HCT116 (cell line): ENCODE results near the gene TIGD2.

Experiments used
- ATF3 ChIP-seq: IDR thresholded peaks from 2 replicates; pipeline ENCODE4 v1.6.1; 2012
- EGR1 ChIP-seq: IDR thresholded peaks from 2 replicates; pipeline ENCODE4 v1.6.1; 2012; ENCODE audit warnings: low read depth
- EZH2 ChIP-seq: fragments of 200-600 bp; sonication (generic); IDR thresholded peaks from 2 replicates; pipeline ENCODE4 v1.6.1; 2017; ENCODE audit warnings: antibody characterized with exemption, mixed run types
- EZH2phosphoT487 ChIP-seq: fragments of 200-600 bp; IDR thresholded peaks from 2 replicates; pipeline ENCODE4 v1.6.1; 2018; ENCODE audit warnings: antibody characterized with exemption, borderline replicate concordance
- POLR2A ChIP-seq: IDR thresholded peaks from 2 replicates; pipeline ENCODE4 v1.7.0; 2011; ENCODE audit warnings: borderline replicate concordance; ENCODE audit not compliant: insufficient read depth, insufficient read length; ENCODE audit errors: extremely low read depth
- POLR2AphosphoS5 ChIP-seq: IDR thresholded peaks from 2 replicates; pipeline ENCODE4 v1.6.1; 2011; ENCODE audit warnings: mild to moderate bottlenecking, low read depth, low read length, moderate library complexity
- RAD21 ChIP-seq: IDR thresholded peaks from 2 replicates; pipeline ENCODE4 v1.6.1; 2012; ENCODE audit warnings: low read depth, mild to moderate bottlenecking
- SIN3A ChIP-seq: IDR thresholded peaks from 2 replicates; pipeline ENCODE4 v1.6.1; 2012; ENCODE audit warnings: low read depth
- SRF ChIP-seq: IDR thresholded peaks from 2 replicates; pipeline ENCODE4 v1.6.1; 2012; ENCODE audit warnings: low read depth
- TCF7L2 ChIP-seq: IDR thresholded peaks from 2 replicates; pipeline ENCODE4 v1.7.0; 2011; ENCODE audit warnings: borderline replicate concordance, inconsistent platforms; ENCODE audit not compliant: insufficient read depth, insufficient read length; ENCODE audit errors: extremely low read depth
- ZBTB33 ChIP-seq: IDR thresholded peaks from 2 replicates; pipeline ENCODE4 v1.6.1; 2011; ENCODE audit warnings: mild to moderate bottlenecking, low read length, moderate library complexity; ENCODE audit not compliant: insufficient replicate concordance; ENCODE audit errors: extremely low read depth
- ZFX ChIP-seq: fragments of 450-650 bp; IDR thresholded peaks from 2 replicates; pipeline ENCODE4 v1.6.1; 2017
- TF ChIP-seq, protein P1 (sequence below), 3 experiments: fragments of 200-600 bp in 1 of 3; sonication (generic) in 1 of 3; IDR thresholded peaks in 2 of 3; conservative IDR thresholded peaks in 1 of 3; 2 replicates each; pipeline ENCODE4 v1.5.1; 2012 to 2017; ENCODE audit warnings: low read depth in 2 of 3, low read length in 2 of 3, antibody characterized with exemption in 1 of 3, borderline replicate concordance in 1 of 3, control low read depth in 1 of 3, mild to moderate bottlenecking in 1 of 3, mixed read lengths in 1 of 3, mixed run types in 1 of 3, moderate library complexity in 1 of 3; ENCODE audit not compliant: insufficient read depth in 1 of 3

GRCh38 chr4:89117115-89117514, 5.8 kb downstream of the TIGD2 start:
- TF ChIP-seq POLR2A, result no peak
- TF ChIP-seq ZBTB33, result no peak
- no peak for TF ChIP-seq SRF
- TF ChIP-seq EZH2phosphoT487, result no peak
- no peak for TF ChIP-seq EZH2
- no peak for TF ChIP-seq RAD21
- TF ChIP-seq, protein P1, sequence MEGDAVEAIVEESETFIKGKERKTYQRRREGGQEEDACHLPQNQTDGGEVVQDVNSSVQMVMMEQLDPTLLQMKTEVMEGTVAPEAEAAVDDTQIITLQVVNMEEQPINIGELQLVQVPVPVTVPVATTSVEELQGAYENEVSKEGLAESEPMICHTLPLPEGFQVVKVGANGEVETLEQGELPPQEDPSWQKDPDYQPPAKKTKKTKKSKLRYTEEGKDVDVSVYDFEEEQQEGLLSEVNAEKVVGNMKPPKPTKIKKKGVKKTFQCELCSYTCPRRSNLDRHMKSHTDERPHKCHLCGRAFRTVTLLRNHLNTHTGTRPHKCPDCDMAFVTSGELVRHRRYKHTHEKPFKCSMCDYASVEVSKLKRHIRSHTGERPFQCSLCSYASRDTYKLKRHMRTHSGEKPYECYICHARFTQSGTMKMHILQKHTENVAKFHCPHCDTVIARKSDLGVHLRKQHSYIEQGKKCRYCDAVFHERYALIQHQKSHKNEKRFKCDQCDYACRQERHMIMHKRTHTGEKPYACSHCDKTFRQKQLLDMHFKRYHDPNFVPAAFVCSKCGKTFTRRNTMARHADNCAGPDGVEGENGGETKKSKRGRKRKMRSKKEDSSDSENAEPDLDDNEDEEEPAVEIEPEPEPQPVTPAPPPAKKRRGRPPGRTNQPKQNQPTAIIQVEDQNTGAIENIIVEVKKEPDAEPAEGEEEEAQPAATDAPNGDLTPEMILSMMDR (IDR thresholded peaks at IDR 0.05 in 2 of 3, conservative IDR thresholded peaks at IDR 0.05 in 1 of 3; ENCODE audit: borderline replicate concordance in 1 of 3, insufficient read depth in 1 of 3, low read depth in 2 of 3, low read length in 2 of 3), result no peak
- TF ChIP-seq POLR2AphosphoS5, result no peak
- no peak for TF ChIP-seq TCF7L2
- TF ChIP-seq ATF3, result no peak
- TF ChIP-seq SIN3A, result no peak
- no peak for TF ChIP-seq EGR1
- no peak for TF ChIP-seq ZFX
